HG03354 (cell line): Measurements from ENCODE around the gene CHMP6.

Experiments
- ATAC-seq: cut with Tn5 transposase; IDR thresholded peaks from one replicate; pipeline ENCODE4 v1.9.1; 2021; ENCODE audit warnings: mild to moderate bottlenecking; ENCODE audit not compliant: unreplicated experiment, poor library complexity, severe bottlenecking

Gene CHMP6

DNA sequence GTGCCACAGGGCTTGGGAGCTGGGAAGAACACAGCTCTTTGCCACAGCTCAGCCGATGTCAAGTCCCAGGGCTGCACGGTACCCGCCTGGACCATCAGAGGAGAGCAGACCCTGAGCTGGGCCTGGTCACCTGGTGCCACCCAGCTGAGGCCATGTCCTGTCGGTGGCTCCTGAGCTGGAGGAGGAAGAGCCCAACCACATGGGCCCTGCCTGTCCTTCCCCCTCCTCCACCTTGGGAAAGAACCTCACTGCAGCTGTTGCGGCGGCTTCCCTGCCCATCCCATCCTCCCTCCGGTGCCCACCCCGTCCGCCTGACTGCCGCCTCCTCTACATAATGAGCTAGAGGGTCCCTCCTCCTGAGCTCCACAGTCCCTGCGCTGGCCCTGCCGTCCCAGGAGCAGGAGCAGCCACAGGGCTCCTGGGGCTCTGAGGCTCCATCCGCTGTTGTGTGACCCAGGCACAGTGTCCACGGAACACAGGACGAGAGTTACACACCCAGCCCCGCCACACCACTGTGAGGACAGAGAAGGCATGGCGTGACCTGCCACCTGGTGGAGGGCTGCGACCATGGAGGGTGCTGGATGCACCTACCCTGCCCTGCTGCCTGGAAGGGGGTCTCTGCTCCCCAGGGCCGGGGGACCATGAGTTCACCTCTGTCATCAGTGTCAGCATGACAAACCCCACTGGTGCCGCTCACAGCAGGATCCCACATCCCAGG, 21.4 kb upstream of the CHMP6 start:
- no peak for ATAC-seq

DNA sequence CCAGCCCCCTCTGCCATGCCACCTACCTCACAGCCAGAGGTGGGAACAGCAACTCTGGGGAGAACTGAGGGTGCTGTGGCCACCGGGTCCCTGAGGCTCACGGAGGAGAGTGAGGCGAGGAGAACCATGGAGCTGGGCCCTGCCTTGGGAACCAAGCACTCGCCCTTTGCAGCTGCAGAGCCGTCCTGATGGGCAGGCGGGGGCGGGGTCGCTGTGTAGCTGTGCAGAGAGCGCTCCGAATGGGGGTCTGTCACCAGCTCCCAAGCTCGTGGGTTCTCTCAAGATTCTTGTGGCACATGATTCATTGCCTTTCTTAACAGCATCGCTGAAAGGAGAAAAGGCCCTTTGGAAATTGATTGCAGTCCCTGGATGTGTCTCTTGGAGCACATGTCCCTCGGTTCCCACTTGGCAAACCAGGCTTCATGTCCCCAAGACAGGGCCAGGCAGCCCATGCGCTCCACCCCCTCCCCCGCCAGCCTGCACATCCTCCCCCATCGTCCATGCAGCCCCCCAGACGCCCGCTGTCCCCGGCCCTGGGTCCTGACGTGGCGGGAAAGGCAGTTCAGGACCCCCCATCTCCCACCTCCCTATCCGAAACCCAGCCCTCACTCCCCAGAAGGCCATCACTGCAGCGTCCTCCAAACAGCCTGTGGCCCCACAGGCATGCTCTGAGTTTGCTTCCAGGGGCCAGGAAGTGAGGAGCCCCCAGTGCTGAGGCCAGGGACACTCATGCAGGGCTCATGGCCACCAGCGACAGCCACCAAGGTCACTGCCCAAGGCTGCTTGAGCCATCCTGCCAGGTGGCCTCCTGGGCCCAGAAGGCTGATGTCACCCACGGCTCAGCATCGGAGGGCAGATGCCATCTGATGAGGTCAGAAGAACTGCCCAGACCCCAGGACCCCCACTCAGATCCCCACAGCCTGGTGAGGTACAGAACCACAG, 20.6 kb upstream of the CHMP6 start:
- ATAC-seq, result no peak

DNA sequence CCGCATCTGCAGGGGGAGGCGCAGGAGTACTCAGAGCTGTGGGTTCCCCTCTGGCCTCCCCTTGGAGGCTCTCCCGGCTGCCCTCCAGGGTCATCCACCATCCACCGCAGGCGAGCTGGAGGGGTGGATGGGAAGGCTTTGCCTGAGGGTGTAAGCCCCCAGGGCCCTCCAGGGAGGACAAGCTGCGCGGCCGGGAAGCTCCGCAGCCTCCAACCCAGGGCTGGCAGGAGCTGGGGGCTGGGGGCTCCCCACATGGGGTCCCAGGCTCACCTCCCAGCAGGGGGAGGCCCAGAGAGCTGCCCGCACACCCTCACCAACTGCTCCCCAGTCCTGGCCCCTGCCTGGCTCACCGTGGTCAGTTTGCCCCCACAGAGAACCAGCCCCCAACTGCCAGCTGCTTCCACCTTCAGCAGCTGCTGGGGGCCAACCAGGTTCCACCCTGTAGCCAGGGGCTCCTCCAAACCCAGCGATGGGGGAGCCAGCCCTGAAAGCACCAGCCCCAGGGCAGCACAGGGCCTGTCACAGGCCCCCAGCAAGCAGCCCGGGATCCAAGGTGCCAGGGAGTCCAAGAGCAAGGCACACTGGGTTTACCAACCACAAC, 19.8 kb upstream of the CHMP6 start:
- ATAC-seq, result no peak

DNA sequence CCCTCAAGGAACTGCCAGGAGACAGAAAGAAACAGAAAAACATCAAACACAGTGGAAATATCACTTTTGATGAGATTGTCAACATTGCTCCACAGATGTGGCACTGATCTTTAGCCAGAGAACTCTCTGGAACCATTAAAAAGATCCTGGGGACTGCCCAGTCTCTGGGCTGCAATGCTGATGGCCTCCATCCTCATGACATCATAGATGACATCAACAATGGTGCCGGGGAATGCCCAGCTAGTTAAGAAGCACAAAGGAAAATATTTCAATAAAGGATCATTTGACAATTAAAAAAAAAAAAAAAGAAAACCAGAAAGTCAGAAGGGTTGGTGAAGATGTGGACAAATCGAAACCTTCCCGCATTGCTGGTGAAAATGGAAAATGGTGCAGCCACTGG, 14.9 kb upstream of the CHMP6 start:
- no peak for ATAC-seq

DNA sequence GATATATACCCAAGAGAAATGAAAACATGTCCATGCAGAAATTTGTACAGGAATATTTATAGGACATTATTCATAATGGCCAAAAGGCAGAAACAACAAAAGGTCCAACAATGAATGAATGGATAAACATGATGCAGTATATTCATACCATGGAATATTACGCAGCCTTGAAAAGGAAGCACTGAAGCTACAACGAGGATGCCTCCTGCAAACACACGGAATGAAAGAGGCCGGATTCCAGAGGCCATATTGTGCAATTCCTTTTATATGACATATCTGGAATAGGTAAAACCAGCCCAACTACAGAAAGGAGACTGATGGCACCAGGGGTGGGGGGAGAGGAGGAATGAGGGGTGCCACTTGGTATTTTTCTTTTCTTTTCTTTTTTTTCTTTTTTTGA, 14.5 kb upstream of the CHMP6 start:
- ATAC-seq, result no peak

DNA sequence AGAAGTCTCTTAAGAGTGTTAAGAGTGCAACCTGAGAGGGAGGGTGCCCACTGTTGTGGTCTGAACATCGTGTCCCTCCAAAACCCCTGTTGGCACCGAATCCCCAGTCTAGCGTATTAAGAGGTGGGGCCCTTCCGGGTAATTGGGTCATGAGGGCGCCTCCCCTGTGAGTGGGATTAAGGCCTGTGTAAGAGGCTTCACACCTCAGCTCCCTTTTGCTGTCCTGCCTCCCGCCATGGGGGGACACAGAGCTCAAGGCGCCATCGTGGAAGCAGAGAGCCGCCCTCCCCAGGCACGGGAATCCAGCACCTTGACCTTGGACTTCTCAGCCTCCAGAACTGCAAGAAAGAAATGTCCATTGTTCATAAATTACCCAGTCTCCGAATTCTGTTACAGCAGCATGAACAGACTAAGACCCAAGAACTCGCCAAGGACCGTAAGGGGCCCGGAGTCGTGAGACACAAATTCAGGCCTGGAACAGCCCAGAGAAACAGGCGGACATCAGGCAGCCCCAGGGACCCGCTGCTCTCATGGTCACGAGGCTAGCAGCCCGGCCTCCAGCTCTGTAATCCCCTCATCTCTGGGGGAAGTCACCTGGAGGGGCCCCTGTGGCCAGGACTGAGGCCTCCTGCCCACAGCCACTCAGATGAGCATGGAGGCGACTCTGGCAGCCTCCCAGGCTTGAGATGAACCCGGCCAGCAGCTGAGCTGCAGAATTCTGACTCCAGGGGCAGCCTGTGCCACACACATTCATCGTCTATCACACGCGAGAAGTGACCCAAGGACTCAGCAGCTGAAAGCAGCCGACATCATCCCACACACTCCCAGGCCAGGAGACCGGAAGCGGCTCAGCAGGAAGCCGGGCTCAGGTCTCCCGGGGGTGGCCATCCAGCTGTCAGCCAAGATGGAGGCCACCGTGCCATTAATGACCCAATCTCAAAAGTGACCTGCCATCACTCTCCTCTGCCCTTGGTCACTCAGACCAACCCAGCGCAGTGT, 12.8 kb upstream of the CHMP6 start:
- no peak for ATAC-seq

DNA sequence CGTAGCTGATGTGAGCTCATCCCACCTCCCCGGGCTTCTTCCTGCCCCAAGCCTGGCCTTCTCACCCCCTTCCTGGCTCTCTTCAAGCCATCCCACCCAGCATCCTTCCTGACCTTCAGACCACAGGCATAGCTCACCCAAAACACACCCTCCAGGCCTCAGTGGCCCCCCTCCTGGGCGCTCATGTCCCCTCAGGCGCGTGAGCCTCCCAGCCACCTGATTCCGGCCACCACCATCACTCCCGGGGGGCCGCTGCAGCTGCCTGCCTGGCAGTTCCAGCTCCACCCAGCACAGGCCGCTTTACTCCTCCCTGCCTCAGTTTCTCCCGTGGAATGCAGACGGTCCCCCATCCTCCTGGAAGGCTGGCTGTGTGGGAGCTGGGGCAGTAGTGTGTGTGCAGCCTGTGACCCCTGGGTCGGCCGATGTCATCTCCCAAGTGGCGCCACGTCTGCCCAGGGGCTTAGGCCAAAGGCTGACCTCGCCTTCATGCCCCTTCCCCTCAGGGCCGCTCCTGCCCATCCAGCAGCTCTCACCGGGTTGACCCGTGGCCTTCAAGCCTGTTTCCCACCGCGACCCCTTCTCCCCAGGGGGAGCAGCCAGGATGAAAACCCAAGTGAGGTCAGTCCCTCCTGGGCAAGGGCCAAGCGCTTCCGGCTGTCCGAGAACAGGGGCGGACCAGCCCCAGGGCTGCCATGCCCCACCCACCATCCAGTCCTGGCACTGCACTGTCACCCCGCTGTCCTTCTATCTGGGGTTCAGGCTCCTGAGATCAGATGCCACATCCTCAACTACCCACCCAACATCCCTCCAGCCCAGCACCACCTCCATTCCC, 11.9 kb upstream of the CHMP6 start:
- ATAC-seq, result no peak

DNA sequence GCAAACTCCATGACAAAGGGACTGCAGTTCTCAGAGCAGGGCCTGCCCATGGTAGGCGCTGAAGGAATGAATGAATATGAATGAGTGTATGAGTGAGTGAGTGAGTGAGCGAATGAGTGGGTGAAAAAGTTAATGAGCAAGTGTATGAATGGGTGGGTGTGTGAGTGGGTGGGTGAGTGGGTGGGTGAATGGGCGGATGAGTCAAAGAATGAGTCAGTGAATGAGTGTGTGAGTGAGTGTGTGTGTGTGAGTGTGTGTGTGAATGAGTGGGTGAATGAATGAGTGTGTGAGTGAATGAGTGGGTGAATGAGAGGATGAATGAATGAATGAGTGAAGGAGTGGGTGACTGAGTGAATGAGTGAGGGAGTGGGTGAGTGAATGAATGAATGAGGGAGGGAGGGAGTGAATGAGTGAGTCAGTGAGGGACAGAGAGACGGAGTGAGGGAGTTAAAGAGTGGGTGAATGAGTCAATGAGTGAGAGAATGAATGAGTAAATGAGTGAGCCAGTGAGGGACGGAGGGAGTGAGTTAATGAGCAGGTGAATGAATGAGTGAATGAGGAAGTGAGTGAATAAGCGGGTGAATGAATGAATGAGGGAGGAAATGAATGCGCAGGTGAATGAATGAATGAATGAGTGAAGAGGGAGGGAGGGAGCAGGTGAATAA, 11.1 kb upstream of the CHMP6 start:
- no peak for ATAC-seq

DNA sequence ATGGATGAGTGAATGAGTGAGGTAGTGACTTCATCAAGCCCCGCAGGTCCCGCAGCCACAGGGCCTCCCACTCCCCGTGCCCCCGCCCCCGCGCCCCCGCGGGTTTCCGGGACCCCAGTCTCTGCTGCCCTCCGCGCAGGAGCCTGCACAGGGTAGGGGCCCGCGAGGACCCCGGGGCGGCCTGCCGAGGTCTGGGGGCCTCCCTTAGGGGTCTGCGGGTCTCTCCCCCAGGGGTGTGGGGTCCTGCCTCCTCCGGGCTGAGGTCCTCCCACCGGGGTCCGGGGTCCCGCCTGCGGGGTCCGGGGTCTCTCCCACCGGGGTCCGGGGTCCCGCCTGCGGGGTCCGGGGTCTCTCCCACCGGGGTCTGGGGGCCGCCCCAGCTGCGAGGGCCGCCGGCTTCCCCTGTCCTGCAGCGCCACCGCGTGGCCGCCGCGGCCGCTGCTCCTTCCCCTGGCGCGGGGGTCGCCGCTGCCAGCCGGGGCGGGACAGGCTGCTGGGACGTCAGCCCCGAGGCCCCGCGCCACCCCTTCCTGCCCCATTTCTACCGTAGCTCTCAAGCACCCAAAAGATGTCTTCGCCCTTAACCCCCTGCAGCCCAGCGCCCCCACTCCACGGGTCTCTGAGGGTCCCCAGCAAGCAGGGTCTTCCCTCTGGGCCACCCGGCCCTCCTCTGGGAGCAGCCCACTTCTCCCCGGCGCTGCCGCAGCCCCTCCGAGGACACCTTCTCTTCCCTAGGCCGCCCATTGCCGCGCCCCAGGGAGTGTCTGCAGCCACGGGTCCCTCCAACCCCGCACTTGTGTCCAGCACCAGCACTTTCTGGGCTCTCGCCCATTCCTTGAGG, 10.4 kb upstream of the CHMP6 start:
- no peak for ATAC-seq

DNA sequence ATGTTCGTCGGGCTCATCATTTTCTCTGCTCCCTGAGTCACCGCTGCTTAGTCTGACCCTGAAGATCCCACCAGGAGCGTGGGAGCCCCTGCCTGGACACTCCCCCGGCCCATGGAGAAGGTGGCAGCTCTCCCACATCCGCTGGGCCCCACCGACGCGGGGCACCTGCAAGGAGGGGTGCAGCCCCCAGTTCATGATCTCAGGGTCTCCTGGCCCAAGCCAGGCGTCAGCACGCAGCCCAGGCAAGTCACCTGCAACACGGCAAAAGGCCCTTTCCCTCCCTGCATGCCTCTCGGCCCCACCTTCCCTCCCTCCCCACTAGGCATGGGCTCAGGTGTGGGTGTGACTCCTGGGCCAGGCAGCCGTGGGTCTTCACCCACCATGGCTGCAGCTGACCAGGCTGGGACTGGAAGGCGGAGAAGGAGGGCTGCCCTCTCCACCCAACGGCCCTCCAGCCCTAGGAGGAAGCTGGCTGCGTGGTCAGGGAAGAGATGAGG, 9.7 kb upstream of the CHMP6 start:
- ATAC-seq, result no peak

DNA sequence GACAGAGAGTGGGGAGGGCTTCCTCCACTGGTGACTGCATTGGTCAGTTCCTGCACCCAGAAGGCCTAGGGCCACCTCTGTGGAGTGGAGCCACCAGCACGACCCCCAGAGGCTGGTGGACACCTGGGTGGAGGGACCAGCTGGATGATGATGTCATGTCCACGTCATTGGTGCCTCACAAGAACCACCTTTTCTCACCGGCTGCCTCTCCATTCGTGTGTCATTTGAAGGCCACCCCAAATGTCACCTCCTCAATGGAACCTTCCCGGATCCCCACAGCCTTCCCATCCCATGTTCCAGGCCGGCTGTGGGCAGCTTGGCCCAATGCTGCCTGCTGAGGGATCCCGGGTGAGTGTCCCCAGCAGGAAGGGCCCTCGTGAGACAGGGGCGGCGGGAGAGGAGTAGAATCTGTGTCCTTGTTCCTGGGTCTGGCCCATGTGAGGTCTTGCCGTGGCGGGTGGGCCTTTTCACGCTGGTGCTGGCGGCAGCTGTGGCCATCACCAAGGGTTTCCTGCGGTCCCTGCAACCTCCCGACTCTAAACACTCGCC, 9.1 kb upstream of the CHMP6 start:
- ATAC-seq, result no peak

DNA sequence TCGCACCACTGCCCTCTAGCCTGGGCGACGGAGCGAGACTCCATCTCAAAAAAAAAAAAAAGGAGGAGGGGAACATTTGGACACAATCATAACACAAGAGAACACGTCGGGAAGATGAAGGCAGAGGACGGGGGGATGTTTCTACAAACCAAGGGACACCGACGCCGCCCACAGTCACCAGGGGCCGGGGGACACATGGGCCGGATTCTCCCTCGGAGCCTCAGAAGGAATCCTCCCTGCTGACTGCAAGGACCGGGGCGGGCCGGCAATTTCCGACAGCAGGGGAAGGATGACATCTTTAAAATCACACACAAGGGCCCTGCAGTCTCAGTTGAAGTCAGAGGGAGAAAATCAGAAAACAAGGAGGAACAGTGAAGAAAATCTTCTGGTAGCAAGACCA, 8.1 kb upstream of the CHMP6 start:
- no peak for ATAC-seq

DNA sequence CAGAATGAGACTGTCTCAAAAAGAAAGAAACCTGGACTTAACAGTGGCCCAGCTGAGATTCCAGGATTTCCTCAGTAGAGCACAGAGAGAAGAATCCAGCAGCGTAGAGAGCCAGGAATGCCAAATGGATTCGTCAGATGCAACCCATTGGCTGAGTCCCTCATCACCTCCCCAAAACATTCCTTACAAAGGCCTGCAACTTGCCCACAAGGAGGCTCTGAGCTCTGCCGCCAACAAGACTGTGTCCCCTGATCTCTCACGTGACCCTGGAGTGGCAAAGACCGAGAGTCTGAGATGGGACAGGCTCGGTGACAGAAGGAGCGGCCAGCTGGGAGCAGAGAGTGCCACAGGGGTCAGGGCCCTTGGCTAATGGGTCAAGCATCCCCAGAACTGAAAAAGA, 6.9 kb upstream of the CHMP6 start:
- ATAC-seq, result no peak

DNA sequence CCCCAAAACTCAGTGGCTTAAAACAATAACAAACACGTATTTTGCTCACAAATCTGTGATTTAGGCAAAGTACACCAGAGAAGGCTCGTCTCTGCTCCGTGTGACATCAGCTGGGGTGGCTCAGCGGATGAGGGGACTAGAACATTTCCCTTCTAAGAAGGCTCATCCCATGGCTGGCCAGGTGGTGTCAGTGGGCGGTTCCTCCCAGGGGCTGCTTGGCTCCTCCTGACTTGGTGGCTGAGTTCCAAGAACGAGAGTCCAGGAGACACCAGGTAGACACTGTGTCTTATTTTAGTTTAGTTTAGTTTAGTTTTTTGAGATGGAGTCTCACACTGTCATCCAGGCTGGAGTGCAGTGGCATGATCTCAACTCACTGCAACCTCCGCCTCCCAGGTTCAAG, 5.6 kb upstream of the CHMP6 start:
- ATAC-seq, result no peak

DNA sequence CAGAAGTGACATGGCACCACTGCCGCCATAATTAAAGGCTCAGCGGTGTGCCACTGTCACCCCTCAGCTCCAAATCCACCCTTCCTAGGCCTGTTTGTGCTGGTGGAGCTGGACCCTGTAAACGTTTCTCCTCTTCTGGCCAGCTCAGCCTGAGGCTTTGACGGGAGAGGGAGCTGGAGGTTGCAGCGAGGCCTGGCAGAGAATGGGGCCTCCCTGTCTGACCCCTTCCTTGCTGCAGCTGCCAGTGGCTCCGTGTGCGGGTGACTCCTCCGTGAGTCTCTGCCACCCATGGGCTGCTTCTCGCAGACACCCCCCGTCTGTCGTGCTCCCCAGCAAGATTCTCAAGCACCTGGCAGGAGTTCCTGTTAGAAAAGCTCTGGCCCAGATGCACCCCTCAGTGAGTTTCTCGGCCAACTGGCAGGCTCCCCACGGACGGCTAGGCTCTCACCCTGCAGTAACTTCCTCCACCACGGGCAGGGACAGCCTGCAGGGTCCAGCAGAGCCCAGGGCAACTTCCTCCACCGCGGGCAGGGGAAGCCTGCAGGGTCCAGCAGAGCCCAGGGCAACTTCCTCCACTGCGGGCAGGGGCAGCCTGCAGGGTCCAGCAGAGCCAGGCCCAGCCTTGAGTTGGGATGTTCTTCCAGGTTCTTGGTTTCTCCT, 4.7 kb upstream of the CHMP6 start:
- no peak for ATAC-seq

DNA sequence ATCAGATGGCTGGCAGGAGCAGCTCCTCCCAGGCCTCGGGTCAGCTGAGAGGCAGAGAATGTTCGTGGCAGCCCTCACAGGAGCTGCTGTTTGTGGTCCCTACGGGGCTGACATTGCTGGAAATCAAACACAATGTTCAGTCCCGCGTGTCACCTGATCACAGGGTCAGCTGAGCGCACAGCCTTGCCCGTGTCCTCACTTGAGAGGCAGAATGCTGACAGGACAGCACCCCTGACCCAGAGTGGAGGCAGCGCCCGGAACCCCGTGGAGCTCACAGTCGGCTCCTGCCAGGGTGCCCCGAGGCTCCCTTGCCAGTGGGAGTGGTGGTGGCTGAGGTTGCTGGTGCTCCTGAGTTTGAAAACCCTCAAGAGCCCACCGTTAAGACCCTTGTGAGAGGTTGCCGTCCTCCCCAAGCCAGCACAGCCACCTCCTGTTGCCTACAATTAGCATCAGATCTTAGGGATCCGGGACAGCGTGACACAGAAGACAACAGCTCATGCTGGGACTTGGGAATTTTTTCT, 3.6 kb upstream of the CHMP6 start:
- no peak for ATAC-seq
